ENCODE measurements around the gene DAPK1. TPM values are rescaled to one million over a fixed set of nuclear protein-coding genes. Genes with fewer than 3 reads are reported as not detected.

The DAPK1 gene
- total and polyA plus RNA-seq, 2 experiments from 2014 or later = 44.4 to 62.3 TPM

DNA sequence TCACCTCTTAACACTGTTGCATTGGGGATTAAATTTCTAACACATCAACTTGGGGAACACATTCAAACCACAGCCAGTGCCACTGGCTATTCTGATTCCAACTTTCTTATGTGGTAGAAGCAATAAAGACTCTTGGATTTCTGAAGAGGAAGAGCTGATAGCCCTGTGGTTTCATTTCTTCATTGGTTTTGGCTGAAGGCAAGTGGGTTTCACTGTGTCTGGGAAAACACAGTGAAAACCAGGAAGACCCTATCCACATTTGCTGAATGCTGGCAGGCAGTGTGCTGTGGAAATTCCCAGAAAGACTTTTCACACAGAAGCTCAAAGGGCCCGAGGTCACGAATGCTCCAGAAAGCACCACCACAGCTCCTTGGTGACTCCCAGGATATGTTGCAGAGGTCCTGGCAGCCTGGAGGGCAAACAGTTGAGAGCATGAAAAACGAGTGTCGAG is 67.1 kb downstream of the DAPK1 start:
- DNase-seq (ENCODE audit: low spot score) = no peak
- Histone ChIP-seq H3K27ac (no peak overlapping the region), H3K36me3 (replicated peaks; ENCODE audit: insufficient read depth, low read depth) (no peaks in the 10 kb centered on the region), H4K20me1 (ENCODE audit: insufficient read depth, poor library complexity, severe bottlenecking) (no peaks in the 10 kb centered on the region), H3K4me2 (no peak overlapping the region), H3K9me3 (ENCODE audit: low read depth) (no peaks in the 10 kb centered on the region), H3K79me2 (peaks cover 77% of the 10 kb centered on the region), H2AFZ (no peak overlapping the region), H3K4me1 (ENCODE audit: insufficient read depth) (peaks cover 19% of the 10 kb centered on the region), H3K27me3 (no peaks in the 10 kb centered on the region), H3K9me2 (replicated peaks; ENCODE audit: insufficient read depth) (no peaks in the 10 kb centered on the region), H3K4me3 (no peak overlapping the region)
- TF ChIP-seq EZH2phosphoT487 (IDR thresholded peaks at IDR 0.05; ENCODE audit: low read depth, severe bottlenecking, unreplicated experiment) (no peak), EZH2 (IDR thresholded peaks at IDR 0.05; ENCODE audit: borderline replicate concordance) (no peak)
- TF ChIP-seq, protein P1, sequence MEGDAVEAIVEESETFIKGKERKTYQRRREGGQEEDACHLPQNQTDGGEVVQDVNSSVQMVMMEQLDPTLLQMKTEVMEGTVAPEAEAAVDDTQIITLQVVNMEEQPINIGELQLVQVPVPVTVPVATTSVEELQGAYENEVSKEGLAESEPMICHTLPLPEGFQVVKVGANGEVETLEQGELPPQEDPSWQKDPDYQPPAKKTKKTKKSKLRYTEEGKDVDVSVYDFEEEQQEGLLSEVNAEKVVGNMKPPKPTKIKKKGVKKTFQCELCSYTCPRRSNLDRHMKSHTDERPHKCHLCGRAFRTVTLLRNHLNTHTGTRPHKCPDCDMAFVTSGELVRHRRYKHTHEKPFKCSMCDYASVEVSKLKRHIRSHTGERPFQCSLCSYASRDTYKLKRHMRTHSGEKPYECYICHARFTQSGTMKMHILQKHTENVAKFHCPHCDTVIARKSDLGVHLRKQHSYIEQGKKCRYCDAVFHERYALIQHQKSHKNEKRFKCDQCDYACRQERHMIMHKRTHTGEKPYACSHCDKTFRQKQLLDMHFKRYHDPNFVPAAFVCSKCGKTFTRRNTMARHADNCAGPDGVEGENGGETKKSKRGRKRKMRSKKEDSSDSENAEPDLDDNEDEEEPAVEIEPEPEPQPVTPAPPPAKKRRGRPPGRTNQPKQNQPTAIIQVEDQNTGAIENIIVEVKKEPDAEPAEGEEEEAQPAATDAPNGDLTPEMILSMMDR (IDR thresholded peaks at IDR 0.05; ENCODE audit: poor library complexity) = no peak
- 68% methylated on average over 4 of the region's 4 CpGs for WGBS (ENCODE audit: low lambda C conversion rate, missing lambda C conversion rate)

DNA sequence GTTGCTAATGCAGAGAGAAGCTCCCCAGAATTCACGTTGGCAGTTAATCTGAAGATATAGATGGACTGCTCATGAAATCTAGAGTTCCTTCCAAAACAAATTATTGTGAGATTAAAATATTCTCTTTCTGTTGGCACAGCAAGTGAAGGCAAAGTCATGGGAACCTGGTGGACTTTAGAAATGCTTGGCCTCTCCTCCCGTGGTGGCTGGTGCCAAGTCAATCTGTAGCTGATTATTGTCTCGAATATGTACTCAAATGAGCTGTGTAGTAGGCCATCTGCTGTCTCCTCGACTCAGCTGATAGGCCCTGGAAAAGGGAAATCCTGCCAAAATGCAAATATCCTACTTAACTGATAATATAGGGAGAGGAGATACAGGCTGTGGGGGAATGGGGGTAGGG is 69.3 kb downstream of the DAPK1 start:
- Histone ChIP-seq H3K9me2 (replicated peaks; ENCODE audit: insufficient read depth) (no peaks in the 10 kb centered on the region), H3K79me2 (peaks cover 60% of the 10 kb centered on the region), H2AFZ (no peak overlapping the region), H3K9me3 (ENCODE audit: low read depth) (no peaks in the 10 kb centered on the region), H3K4me3 (no peak overlapping the region), H3K4me2 (no peak overlapping the region), H4K20me1 (ENCODE audit: insufficient read depth, poor library complexity, severe bottlenecking) (no peaks in the 10 kb centered on the region), H3K36me3 (replicated peaks; ENCODE audit: insufficient read depth, low read depth) (no peaks in the 10 kb centered on the region), H3K4me1 (ENCODE audit: insufficient read depth) (peaks cover 37% of the 10 kb centered on the region), H3K27ac (no peak overlapping the region), H3K27me3 (no peaks in the 10 kb centered on the region)
- WGBS (ENCODE audit: low lambda C conversion rate, missing lambda C conversion rate) = 68% methylated on average over 4 of the region's 4 CpGs
- DNase-seq (ENCODE audit: low spot score) = no peak
- no peak for TF ChIP-seq EZH2 (IDR thresholded peaks at IDR 0.05; ENCODE audit: borderline replicate concordance)

- H3K4me2 ChIP-seq = no peak overlapping the region
Observed at GRCh38 chr9:87567571-87567970, 69.9 kb downstream of the DAPK1 start.

DNA sequence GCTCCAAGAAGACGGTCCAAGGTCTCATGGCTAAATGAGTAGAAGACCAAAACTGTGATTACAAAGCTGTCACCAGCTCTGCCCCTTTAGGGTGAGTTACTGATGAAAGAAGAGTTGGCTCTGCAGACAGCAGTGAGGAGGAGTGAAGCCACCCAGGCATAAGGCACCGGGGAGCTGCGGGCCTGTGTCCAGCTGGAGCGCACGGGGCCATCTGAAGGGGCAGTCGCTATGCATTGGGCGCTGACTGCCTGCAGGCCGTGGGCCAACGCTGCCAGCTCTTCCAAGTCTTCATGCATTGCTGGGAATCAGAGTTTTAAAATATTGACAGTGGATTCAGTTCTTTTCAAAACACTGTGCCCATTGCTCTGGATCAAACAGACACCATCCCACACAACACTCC is 70.3 kb downstream of the DAPK1 start:
- Histone ChIP-seq H3K27ac (no peak overlapping the region), H3K4me3 (no peak overlapping the region), H3K4me1 (ENCODE audit: insufficient read depth) (peaks cover 46% of the 10 kb centered on the region), H2AFZ (no peak overlapping the region), H3K9me2 (replicated peaks; ENCODE audit: insufficient read depth) (no peaks in the 10 kb centered on the region), H3K36me3 (replicated peaks; ENCODE audit: insufficient read depth, low read depth) (no peaks in the 10 kb centered on the region), H3K4me2 (no peak overlapping the region), H3K27me3 (no peaks in the 10 kb centered on the region), H3K79me2 (peaks cover 58% of the 10 kb centered on the region), H3K9me3 (ENCODE audit: low read depth) (no peaks in the 10 kb centered on the region), H4K20me1 (ENCODE audit: insufficient read depth, poor library complexity, severe bottlenecking) (no peaks in the 10 kb centered on the region)
- 91% methylated on average over 9 of the region's 9 CpGs for WGBS (ENCODE audit: low lambda C conversion rate, missing lambda C conversion rate)
- TF ChIP-seq, protein P1 (IDR thresholded peaks at IDR 0.05; ENCODE audit: poor library complexity) = no peak
- TF ChIP-seq EZH2phosphoT487 (IDR thresholded peaks at IDR 0.05; ENCODE audit: low read depth, severe bottlenecking, unreplicated experiment) = no peak
- no peak for TF ChIP-seq EZH2 (IDR thresholded peaks at IDR 0.05; ENCODE audit: borderline replicate concordance)
- no peak for DNase-seq (ENCODE audit: low spot score)

More at GRCh38 chr9:87567571-87567970, 69.9 kb downstream of the DAPK1 start:
- no peaks in the 10 kb centered on the region for H3K9me3 ChIP-seq (ENCODE audit: low read depth)
- H2AFZ ChIP-seq = no peak overlapping the region
- TF ChIP-seq, protein P1 (IDR thresholded peaks at IDR 0.05; ENCODE audit: poor library complexity) = no peak
- no peak for TF ChIP-seq EZH2phosphoT487 (IDR thresholded peaks at IDR 0.05; ENCODE audit: low read depth, severe bottlenecking, unreplicated experiment)
- no peak for TF ChIP-seq EZH2 (IDR thresholded peaks at IDR 0.05; ENCODE audit: borderline replicate concordance)
- no peaks in the 10 kb centered on the region for H3K36me3 ChIP-seq (replicated peaks; ENCODE audit: insufficient read depth, low read depth)
- H4K20me1 ChIP-seq (ENCODE audit: insufficient read depth, poor library complexity, severe bottlenecking) = no peaks in the 10 kb centered on the region
- peaks cover 58% of the 10 kb centered on the region for H3K79me2 ChIP-seq
- WGBS (ENCODE audit: low lambda C conversion rate, missing lambda C conversion rate) = 95% methylated on average over 7 of the region's 7 CpGs
- no peaks in the 10 kb centered on the region for H3K9me2 ChIP-seq (replicated peaks; ENCODE audit: insufficient read depth)
- H3K27me3 ChIP-seq = no peaks in the 10 kb centered on the region
- H3K4me3 ChIP-seq = no peak overlapping the region
- H3K27ac ChIP-seq = no peak overlapping the region
- no peak for DNase-seq (ENCODE audit: low spot score)
- H3K4me1 ChIP-seq (ENCODE audit: insufficient read depth) = peaks cover 43% of the 10 kb centered on the region
